KMS-11 (cell line): ENCODE data around the gene ITGA11.

Source experiments
- H2AFZ ChIP-seq: fragments of 200-600 bp; sonication (generic); 2 replicates; pipeline ENCODE4 v1.6.1; 2016; ENCODE audit warnings: antibody characterized with exemption, mixed run types, low read depth
- H3K27ac ChIP-seq: fragments of 200-600 bp; sonication (generic); 2 replicates; pipeline ENCODE4 v1.6.1; 2016; ENCODE audit warnings: mild to moderate bottlenecking, mixed run types
- H3K27me3 ChIP-seq: fragments of 200-600 bp; sonication (generic); 2 replicates; pipeline ENCODE4 v1.6.1; 2017; ENCODE audit warnings: mild to moderate bottlenecking, low read depth, mixed run types, moderate library complexity; ENCODE audit not compliant: insufficient read depth
- H3K36me3 ChIP-seq: fragments of 200-600 bp; sonication (generic); 2 replicates; pipeline ENCODE4 v1.6.1; 2017; ENCODE audit warnings: mild to moderate bottlenecking, mixed run types; ENCODE audit not compliant: insufficient read depth
- H3K4me1 ChIP-seq: fragments of 200-600 bp; sonication (generic); 2 replicates; pipeline ENCODE4 v1.6.1; 2016; ENCODE audit warnings: mild to moderate bottlenecking, low read depth, mixed run types; ENCODE audit not compliant: poor library complexity, severe bottlenecking
- H3K4me2 ChIP-seq: fragments of 200-600 bp; sonication (generic); 2 replicates; pipeline ENCODE4 v1.7.0; 2016; ENCODE audit warnings: mild to moderate bottlenecking, mixed run types
- H3K4me3 ChIP-seq: fragments of 200-600 bp; sonication (generic); IDR thresholded peaks from 2 replicates; pipeline ENCODE4 v1.6.1; 2017; ENCODE audit warnings: low read depth, low read length, mixed read lengths; ENCODE audit not compliant: insufficient read depth
- H3K79me2 ChIP-seq: fragments of 200-600 bp; sonication (generic); 2 replicates; pipeline ENCODE4 v1.6.1; 2016; ENCODE audit warnings: low read depth, mixed run types; ENCODE audit not compliant: insufficient read depth
- H3K9ac ChIP-seq: fragments of 200-600 bp; sonication (generic); 2 replicates; pipeline ENCODE4 v1.6.1; 2016; ENCODE audit warnings: mild to moderate bottlenecking, mixed run types
- H4K20me1 ChIP-seq: fragments of 200-600 bp; sonication (generic); 2 replicates; pipeline ENCODE4 v1.6.1; 2016; ENCODE audit warnings: mild to moderate bottlenecking, mixed run types; ENCODE audit not compliant: insufficient read depth
- CTCF ChIP-seq: fragments of 200-600 bp; sonication (generic); conservative IDR thresholded peaks from 2 replicates; pipeline ENCODE4 v1.6.1; 2017; ENCODE audit warnings: low read depth, mild to moderate bottlenecking, antibody characterized with exemption, low read length, moderate library complexity, mixed read lengths

The ITGA11 gene

GRCh38 chr15:68421115-68421551 is 10.8 kb downstream of the ITGA11 start:
- H3K9ac ChIP-seq: no peak overlapping the region
- no peaks in the 10 kb centered on the region for H3K4me1 ChIP-seq
- no peak overlapping the region for H3K4me3 ChIP-seq
- no peak overlapping the region for H2AFZ ChIP-seq
- H3K4me2 ChIP-seq: no peak overlapping the region
- H3K27me3 ChIP-seq: no peaks in the 10 kb centered on the region
- H3K27ac ChIP-seq: no peak overlapping the region
- no peaks in the 10 kb centered on the region for H3K36me3 ChIP-seq
- H3K79me2 ChIP-seq: no peaks in the 10 kb centered on the region
- no peak for TF ChIP-seq CTCF
- no peaks in the 10 kb centered on the region for H4K20me1 ChIP-seq

GRCh38 chr15:68420186-68420684 is 11.7 kb downstream of the ITGA11 start:
- Histone ChIP-seq H3K27ac (no peak overlapping the region), H4K20me1 (no peaks in the 10 kb centered on the region), H3K4me2 (no peak overlapping the region), H3K9ac (no peak overlapping the region), H3K79me2 (no peaks in the 10 kb centered on the region), H3K27me3 (no peaks in the 10 kb centered on the region), H3K4me3 (no peak overlapping the region), H3K36me3 (no peaks in the 10 kb centered on the region), H2AFZ (no peak overlapping the region), H3K4me1 (no peaks in the 10 kb centered on the region)
- TF ChIP-seq CTCF: no peak

GRCh38 chr15:68419301-68420175 is 12.4 kb downstream of the ITGA11 start:
- H3K4me1 ChIP-seq: no peaks in the 10 kb centered on the region
- TF ChIP-seq CTCF: no peak

GRCh38 chr15:68418611-68419161 is 13.3 kb downstream of the ITGA11 start:
- Histone ChIP-seq H3K4me1 (no peaks in the 10 kb centered on the region), H3K27me3 (no peaks in the 10 kb centered on the region), H3K27ac (no peak overlapping the region), H3K4me3 (no peak overlapping the region), H3K79me2 (no peaks in the 10 kb centered on the region), H3K9ac (no peak overlapping the region), H3K4me2 (no peak overlapping the region), H3K36me3 (no peaks in the 10 kb centered on the region), H4K20me1 (no peaks in the 10 kb centered on the region), H2AFZ (no peak overlapping the region)
- TF ChIP-seq CTCF: no peak

More at GRCh38 chr15:68419301-68420175, 12.4 kb downstream of the ITGA11 start:
- Histone ChIP-seq H3K4me2 (no peak overlapping the region), H3K27ac (no peak overlapping the region), H2AFZ (no peak overlapping the region), H3K36me3 (no peaks in the 10 kb centered on the region), H3K9ac (no peak overlapping the region), H3K27me3 (no peaks in the 10 kb centered on the region), H3K79me2 (no peaks in the 10 kb centered on the region), H4K20me1 (no peaks in the 10 kb centered on the region), H3K4me3 (no peak overlapping the region)
